ENCODE data around the gene PPFIA2.

Gene PPFIA2

GRCh38 chr12:81759190-81760051 lies at the start of gene PPFIA2:
Gene PPFIA2 (minus strand): TSS chr12:81759350.
- no peak for DNase-seq (ENCODE audit: low spot score)

GRCh38 chr12:81800298-81801148 lies 41.4 kb upstream of the PPFIA2 start:
- no peak for DNase-seq (ENCODE audit: low spot score)

- no peak for DNase-seq (ENCODE audit: low spot score)
These were observed 39.1 kb upstream of the PPFIA2 start for GRCh38 chr12:81798294-81798693.

DNA sequence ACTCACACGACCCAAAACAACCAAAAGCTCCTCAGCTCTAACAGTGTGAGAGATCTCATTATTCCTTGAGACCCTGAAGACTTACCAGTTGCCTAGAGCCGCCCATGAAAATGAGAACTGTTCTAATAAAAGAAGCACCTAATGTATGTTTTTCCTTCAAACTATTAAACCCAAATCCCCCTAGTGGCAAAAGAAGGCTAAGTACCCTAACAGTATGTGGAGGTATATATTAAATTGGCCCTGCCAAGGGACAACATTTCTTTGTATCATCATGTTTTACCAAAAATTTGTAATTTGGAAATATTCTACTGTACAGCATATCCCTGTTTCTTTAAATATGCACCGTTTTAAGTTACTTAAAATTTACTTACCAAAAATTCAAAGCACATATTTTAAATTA lies 38.0 kb upstream of the PPFIA2 start:
- DNase-seq (ENCODE audit: low spot score), result peak; percentile 2

DNA sequence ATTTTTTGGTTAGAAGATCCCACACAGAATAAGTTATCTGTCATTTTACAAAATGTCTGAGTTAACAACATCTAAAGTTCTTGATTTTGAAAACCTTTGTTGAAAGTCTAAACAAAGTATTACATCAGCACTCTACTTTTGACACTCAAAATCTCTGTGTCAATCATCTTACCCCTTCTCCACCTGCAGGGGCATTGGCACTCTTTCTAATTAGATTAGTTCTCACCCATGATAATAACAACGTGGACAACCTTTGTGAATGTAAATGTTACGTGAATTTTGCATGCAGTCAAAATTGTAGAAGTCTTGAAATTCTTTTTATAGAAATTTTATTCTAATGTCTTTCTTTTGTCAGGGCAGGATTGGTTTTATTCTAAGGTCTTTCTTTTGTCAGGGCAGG lies 33.5 kb upstream of the PPFIA2 start:
- no peak for DNase-seq (ENCODE audit: low spot score)

DNA sequence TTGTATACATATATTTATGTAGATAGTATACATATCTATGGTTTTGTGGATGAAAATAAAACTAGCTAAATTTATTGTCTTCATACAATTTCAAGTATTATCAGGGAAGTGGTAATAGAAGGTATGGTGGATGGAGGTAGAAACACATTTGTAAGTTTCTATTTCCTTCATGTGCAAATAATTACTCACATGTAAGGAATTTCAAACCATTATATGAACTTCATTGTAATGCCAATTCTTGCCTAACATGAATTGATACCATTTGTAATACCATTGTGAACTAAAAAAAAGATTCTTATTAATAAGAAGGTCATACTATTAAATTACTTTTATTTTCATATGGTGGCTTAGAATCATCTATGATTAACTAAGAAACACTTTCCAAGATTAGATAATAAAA lies 20.1 kb upstream of the PPFIA2 start:
- DNase-seq (ENCODE audit: low spot score), result no peak

DNA sequence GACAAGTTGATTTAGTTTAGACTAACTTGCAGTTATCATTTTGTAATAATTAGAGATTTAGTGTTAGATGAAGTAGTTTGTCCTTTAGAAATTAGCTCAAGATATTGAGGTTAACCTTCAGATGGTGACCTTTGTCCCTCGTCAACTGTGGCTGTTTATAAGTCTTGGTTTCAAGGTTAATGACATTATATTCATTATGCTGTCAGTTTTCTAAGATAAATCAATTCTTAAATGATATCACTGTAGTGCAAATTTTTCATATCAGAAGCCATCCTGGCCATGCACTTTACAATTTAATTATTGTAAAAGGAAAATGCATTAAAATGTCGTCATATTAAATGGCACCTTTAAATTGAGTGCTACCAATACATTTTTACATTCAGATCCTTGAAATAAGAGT lies 19.6 kb upstream of the PPFIA2 start:
- DNase-seq (ENCODE audit: low spot score), result no peak

- DNase-seq (ENCODE audit: low spot score), result no peak
These were observed 545 bp downstream of the PPFIA2 start for GRCh38 chr12:81758421-81759189.

- DNase-seq (ENCODE audit: low spot score), result no peak
These were observed 1.3 kb downstream of the PPFIA2 start for GRCh38 chr12:81757731-81758365.

DNA sequence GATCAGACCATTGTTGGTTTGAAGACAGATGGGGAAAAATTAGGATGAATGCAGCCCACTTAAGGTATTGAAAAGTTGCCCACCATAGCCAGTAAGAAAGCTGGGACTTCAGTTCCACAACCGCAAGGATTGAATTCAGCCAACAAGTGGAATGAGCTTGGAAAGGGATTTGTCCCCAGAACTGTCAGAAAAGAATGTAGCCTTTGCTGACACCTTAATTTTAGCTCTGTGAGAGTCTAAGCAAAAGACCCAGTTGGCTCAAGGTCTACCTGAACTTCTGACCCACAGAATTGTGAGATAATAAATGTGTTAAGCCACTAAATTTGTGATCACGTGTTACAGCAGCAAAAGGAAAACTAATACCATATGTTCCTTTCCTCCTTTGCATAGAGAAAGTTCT lies 29.4 kb downstream of the PPFIA2 start:
- no peak for DNase-seq (ENCODE audit: low spot score)

DNA sequence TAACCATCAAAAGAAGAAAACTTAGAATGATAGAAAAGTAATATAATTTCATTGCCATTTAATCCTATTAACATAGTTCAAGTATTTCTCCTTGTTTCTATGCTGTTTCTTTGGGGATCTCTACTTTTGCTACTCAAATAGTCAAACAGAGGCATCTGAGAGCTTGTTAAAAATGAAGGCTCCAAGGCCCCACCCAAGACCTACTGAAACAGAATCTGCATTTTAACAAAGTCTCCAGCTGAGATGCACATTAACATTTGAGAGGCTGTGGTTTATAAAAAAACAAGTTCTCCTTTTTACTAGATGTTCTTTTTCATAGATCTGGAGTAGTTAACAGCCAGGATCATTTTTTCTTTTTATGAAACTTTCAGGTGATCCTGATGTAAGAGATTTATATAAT lies 31.8 kb downstream of the PPFIA2 start:
- DNase-seq (ENCODE audit: low spot score), result no peak

DNA sequence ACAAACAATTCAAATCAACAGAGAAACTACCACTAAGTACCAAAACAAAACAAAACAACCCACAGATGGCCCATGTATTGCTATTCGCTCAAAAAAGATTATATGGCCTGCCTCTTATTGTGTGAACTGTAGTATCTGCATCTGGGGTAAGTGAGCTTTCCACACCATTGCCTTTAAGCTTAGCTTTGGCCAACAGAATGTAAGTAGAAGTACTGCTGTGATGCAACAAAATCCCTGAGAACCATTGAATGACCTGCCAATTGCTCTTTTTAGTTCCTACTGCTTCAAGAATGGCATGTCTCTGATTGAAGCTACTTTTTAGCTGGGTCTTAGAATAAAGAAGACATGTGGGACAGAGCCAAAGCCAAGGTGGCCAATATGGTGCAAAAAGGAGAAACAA lies 32.5 kb downstream of the PPFIA2 start:
- no peak for DNase-seq (ENCODE audit: low spot score)

- DNase-seq (ENCODE audit: low spot score), result no peak
These were observed 35.8 kb downstream of the PPFIA2 start for GRCh38 chr12:81723361-81723760.

DNA sequence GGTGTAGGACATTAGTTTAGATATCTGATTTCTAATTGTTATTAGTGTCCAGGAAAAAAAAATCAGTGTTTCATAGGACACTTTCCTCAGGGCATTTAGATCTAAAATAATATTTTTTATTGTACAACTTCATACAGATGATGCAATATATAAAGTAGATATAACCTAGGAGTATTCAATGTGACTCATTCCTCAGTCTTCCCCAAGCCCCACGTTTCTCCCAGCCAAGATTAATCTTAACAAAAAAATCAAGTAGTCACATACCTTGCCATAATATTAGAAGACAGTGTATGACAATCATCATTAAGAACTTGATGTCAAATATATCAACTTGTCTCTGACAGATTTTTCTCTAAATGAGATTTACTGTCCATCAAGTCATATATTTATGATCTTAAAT lies 37.1 kb downstream of the PPFIA2 start:
- no peak for DNase-seq (ENCODE audit: low spot score)

DNA sequence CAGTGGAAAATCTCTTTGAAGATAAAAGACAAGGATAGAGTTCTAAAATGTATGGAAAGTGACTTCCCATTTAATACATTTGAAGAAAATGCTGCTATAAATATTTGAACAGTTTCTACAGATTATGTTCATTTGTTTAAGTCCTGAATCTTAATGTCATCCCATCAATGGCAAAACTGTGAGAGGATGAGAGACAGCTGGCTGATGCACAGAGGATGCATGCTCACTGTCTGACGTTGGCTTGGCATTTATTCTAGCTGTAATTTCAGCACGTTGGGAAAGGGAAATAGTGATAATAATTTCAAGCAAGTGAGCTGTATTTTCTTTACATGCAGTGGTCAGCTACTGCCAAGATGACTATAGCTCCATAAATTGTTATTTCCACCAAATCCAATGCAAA lies 40.5 kb downstream of the PPFIA2 start:
- no peak for DNase-seq (ENCODE audit: low spot score)

- no peak for DNase-seq (ENCODE audit: low spot score)
These were observed 46.6 kb downstream of the PPFIA2 start for GRCh38 chr12:81712536-81712935.

DNA sequence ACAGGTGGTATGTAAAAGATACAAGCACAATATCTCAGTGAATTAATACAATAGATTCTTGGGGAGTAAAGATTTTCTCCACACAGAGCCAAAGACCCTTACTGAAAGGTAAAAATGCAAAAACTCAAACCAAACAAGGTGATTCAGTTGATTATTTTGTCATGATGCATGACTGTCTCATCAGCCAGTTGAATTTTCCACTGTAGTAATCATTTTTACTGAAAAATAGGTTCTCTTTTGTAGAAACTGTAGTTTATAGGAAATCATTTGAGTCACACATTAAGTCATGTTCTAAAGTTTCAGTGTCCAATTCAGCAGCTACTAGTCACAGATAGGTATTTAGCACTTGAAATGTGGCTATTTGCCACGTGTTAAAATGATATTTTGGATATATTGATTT lies 53.6 kb downstream of the PPFIA2 start:
- no peak for DNase-seq (ENCODE audit: low spot score)

DNA sequence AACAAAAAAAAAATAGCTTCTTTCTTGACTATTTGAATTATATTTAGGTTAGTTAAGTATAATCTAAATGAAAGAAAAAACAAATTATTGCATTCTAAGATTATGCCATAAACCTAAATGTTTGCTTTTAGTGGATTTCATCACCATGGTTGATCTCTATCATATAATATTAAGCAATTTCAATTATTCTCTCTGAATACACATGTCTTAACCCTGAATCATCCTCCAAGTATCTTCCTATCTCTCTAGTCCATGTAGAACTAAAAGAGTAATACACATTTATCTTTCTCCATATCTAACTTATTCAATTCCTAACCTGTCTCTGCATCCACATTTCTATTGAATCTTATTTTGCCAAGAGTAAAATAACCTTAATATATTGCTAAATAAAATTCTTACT lies 59.6 kb downstream of the PPFIA2 start:
- DNase-seq (ENCODE audit: low spot score), result no peak

DNA sequence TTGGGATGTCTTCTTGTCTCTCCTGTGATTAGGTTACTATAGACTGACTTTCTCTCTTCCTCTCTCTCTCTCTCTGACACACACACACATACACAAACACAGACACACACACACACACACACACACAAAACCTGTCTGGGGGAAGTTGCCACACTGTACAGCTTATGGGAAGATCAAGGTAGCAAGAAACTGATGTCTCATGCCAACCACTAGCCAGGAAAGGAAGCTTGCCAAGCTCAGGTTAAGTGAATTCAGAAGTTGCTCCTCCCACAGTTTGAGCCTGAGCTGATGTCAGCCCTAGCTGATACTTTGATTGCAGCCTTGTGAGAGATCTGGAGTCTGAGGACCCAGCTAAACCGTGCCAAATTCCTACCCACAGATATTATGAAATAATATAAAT lies 67.1 kb downstream of the PPFIA2 start:
- no peak for DNase-seq (ENCODE audit: low spot score)

DNA sequence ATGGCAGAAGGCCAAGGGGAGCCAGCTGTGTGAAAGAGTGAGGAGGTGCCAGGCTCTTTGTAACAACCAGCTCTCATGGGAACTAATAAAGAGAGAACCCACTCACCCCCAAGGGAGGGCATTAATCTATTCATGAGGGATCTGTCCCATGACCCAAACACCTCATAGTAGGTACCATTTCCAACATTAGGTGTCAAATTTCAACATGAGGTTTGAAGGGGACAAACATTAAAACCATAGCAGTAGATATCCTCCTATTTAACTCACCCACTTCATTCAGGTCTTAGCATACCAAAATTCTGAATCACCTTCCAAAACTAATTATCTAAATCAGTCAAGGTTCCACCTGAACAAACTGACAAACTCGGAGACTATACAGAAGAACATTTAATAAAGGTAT lies 75.3 kb downstream of the PPFIA2 start:
- DNase-seq (ENCODE audit: low spot score), result no peak

DNA sequence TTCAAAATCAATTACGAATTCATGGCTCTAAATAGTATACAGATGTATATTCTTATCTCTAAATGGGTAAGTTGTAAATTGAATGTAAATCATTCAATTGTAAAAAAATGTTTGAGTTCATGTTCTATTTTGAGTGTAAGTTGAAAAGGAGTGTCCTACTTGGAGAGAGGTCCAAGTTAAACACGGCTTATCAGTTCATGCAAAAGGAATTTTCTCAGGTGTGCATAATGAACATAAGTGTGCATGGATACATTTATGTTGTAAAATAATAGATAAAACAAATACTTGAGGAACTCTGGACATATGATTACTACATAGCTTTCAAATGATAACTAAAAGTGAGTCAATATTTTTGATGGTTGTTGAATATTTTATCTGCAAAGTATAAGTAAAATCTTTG lies 79.5 kb downstream of the PPFIA2 start:
- DNase-seq (ENCODE audit: low spot score), result no peak

DNA sequence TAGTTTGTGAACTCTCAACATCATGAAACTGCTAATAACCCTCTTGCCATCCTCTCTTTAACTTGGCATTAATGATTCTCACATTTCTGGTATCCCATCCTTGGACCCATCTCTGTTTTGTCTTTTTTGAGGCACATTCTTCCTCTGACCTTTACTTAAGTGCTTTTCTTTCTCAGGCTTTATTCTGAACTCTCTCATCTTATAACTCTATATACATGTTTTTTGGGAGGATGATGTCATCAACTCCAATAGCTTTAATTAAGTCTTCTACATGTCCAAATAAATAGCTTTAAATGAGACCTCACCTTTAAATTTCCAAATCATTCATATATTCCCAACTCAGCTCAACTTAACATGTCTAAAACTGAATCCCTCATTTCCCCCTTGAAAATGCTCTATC lies 88.4 kb downstream of the PPFIA2 start:
- DNase-seq (ENCODE audit: low spot score), result no peak
